ENCODE measurements around the gene SOCS6.

The SOCS6 gene

DNA sequence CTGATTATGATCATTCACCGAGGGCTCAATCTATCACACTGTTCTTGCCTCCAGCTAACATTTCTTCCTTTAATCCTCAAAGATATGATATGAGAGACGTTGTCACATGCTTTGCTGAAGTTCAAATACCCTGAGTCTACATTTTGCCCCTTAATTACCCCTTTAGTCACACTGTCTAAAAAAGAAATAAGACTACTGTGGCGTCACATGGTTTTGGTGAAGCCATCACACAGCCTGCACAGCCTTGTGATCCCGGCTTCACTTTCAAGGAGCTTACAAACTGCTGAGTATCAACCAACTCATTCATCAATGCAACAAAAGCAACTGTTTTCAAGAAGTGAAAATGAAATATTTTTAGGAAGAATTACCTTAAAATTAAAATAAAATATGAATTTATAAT lies 31.9 kb upstream of the SOCS6 start:
- TF ChIP-seq, protein P1, sequence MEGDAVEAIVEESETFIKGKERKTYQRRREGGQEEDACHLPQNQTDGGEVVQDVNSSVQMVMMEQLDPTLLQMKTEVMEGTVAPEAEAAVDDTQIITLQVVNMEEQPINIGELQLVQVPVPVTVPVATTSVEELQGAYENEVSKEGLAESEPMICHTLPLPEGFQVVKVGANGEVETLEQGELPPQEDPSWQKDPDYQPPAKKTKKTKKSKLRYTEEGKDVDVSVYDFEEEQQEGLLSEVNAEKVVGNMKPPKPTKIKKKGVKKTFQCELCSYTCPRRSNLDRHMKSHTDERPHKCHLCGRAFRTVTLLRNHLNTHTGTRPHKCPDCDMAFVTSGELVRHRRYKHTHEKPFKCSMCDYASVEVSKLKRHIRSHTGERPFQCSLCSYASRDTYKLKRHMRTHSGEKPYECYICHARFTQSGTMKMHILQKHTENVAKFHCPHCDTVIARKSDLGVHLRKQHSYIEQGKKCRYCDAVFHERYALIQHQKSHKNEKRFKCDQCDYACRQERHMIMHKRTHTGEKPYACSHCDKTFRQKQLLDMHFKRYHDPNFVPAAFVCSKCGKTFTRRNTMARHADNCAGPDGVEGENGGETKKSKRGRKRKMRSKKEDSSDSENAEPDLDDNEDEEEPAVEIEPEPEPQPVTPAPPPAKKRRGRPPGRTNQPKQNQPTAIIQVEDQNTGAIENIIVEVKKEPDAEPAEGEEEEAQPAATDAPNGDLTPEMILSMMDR (IDR thresholded peaks at IDR 0.05; ENCODE audit: low read depth, low read length, missing control alignments), result no peak
- H3K4me3 ChIP-seq (ENCODE audit: low read depth, low read length), result no peak overlapping the region
- DNase-seq (ENCODE audit: low read depth), result no peak

DNA sequence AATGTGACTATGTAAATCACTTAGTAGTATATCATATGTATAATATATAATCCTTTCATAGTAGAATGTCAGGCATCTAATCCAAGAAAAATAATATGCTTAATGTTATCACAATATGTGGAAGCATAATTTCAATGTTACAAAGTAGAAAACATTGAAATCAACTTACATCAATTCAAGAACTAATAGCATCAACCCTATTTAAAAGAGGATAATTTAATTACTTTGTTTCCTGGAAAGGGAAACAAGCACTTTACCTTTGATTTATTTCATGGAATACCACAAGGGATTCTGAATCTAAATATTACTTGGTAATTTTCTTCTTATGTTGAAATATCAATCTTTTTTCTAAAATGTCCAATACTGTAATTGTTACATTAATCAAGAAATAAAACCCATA lies 30.6 kb upstream of the SOCS6 start:
- no peak overlapping the region for H3K4me3 ChIP-seq (ENCODE audit: low read depth, low read length)
- DNase-seq (ENCODE audit: low read depth), result no peak
- TF ChIP-seq, protein P1 (IDR thresholded peaks at IDR 0.05; ENCODE audit: low read depth, low read length, missing control alignments), result no peak

DNA sequence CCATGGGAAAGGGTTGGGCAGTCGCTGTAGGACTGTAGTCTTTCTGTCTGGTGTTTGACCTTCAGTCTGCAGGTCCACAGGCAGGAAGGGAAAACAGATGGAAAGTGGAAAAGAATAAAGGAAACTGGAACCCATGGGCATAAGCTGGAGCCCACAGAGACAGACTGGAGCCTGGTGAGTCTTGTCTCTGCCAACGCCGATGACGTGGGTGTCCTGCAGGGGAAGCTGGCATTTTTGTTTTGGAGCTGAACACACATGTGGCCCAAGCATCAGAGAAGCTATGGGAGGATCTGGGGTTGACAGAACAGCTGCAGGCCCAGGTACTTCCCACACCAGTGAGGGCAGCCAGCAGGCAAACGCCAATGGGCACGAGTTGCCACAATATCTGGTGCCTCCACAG lies 28.2 kb upstream of the SOCS6 start:
- no peak for DNase-seq (ENCODE audit: low read depth)
- no peak overlapping the region for H3K4me3 ChIP-seq (ENCODE audit: low read depth, low read length)
- TF ChIP-seq, protein P1 (IDR thresholded peaks at IDR 0.05; ENCODE audit: low read depth, low read length, missing control alignments), result no peak

DNA sequence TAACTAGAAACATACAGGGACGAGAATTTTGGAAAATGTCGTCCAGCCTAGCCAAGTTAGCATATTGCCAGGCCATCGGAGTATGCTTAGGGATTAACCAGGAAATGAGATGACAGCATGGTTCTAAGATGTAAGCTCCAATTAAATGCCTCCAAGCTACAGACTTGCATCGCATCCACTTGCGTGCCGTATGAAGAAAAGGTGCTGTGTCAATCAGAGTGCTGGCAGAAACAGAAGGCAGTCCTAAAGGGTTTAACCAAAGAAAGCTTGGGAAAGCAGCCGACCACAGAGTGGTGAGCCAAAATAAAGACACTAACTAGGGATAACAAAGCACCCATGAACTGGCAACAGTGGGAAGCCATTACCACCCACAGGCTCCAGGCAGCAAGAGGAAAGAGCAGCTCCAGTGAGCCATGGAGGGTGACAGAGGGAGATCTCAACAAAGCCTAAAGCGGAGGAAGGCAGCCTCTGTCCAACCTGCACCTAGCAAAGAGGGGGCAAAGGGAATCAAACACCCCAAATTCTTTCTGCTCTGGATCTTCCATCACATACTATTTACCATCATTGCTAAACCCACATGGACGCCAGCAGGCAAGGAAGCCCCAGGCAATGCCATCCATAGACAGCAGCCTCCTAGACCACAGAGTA lies 27.6 kb upstream of the SOCS6 start:
- DNase-seq (ENCODE audit: low read depth), result no peak
- TF ChIP-seq, protein P1 (IDR thresholded peaks at IDR 0.05; ENCODE audit: low read depth, low read length, missing control alignments), result no peak
- no peak overlapping the region for H3K4me3 ChIP-seq (ENCODE audit: low read depth, low read length)

DNA sequence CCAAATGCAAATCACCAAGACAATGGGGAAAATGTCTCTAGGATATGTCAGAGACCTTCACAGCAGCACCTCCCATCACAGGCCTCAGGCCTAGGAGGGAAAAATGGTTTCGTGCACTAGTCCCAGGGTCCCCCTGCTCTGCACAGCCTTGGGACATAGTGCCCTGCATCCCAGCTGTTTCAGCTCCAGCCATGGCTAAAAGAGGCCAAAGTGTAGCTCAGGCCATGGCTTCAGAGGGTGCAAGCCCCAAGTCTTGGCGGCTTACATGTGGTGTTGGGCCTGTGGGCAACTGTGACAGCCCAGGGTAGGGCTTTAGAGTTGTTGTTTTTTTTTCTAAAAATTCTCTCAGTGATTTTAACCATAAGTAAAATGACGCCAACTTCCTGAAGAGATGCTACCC lies 25.5 kb upstream of the SOCS6 start:
- DNase-seq (ENCODE audit: low read depth), result no peak
- TF ChIP-seq, protein P1 (IDR thresholded peaks at IDR 0.05; ENCODE audit: low read depth, low read length, missing control alignments), result no peak
- H3K4me3 ChIP-seq (ENCODE audit: low read depth, low read length), result no peak overlapping the region

DNA sequence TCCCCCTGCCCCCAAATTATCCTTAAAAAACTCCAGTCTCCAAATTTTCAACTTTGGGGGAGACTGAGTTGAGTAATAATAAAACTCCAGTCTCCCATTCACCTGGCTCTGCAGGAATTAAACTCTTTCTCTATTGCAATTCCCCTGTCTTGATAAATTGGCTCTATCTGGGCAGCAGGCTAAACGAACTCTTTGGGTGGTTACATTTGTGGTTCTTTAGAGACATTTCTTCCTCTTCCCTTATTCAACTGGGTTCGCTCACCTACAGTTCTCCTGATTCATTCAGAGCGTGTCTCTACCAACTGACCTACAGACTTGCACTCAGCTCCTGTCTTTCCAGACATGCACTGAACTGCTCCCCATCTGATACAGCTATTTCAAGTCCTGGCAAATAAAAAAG lies 17.1 kb upstream of the SOCS6 start:
- H3K4me3 ChIP-seq (ENCODE audit: low read depth, low read length), result no peak overlapping the region
- TF ChIP-seq, protein P1 (IDR thresholded peaks at IDR 0.05; ENCODE audit: low read depth, low read length, missing control alignments), result no peak
- DNase-seq (ENCODE audit: low read depth), result no peak

DNA sequence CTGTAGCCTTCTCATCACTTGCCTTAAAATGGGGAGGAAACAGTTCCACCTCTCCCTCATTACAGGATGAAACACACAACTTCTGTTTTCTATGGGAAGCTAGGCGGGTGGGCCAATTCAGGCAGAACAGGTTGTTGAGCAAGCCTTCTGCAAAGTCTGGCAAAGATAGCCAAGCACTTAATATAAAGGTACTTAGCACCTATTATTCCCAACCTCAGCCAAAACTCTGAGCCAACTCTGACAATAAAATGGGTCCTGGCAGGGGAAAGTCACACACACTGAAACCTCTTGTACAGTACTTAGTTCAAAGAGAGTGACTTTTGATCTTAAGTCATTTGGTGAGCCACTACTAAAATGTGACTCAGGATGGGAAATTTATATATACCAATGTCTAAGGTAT lies 15.8 kb upstream of the SOCS6 start:
- no peak for DNase-seq (ENCODE audit: low read depth)
- no peak overlapping the region for H3K4me3 ChIP-seq (ENCODE audit: low read depth, low read length)
- TF ChIP-seq, protein P1 (IDR thresholded peaks at IDR 0.05; ENCODE audit: low read depth, low read length, missing control alignments), result no peak

Data from GM12864 (cell line).